ENCODE measurements around the gene MIDN.

MIDN gene

DNA sequence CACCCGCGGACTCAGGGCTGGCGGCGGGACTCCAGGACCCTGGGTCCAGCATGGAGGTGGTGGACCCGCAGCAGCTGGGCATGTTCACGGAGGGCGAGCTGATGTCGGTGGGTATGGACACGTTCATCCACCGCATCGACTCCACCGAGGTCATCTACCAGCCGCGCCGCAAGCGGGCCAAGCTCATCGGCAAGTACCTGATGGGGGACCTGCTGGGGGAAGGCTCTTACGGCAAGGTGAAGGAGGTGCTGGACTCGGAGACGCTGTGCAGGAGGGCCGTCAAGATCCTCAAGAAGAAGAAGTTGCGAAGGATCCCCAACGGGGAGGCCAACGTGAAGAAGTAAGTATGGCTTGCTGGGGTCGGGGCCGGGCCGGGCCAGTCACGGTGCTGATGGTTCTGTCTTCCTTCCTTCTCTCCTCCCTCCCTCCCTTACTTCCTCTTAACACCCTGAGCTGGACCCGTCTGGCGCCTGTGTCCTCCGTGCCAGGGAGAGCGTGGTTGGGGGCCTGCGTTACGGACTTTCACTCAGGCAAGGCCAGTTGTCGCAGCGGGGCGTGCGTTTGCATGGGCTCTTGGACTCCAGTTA is 41.4 kb upstream of the MIDN start:
- POLR2A ChIA-PET, result interaction anchor here (0.5 kb wide), 1 partner anchor 13 kb away, joined by 3 read pairs; no protein-coding TSS in a partner anchor
- peaks cover 7% of the 10 kb centered on the region for H3K4me1 ChIP-seq (ENCODE audit: control insufficient read depth, insufficient read depth, low read length)
- TF ChIP-seq, protein P1, sequence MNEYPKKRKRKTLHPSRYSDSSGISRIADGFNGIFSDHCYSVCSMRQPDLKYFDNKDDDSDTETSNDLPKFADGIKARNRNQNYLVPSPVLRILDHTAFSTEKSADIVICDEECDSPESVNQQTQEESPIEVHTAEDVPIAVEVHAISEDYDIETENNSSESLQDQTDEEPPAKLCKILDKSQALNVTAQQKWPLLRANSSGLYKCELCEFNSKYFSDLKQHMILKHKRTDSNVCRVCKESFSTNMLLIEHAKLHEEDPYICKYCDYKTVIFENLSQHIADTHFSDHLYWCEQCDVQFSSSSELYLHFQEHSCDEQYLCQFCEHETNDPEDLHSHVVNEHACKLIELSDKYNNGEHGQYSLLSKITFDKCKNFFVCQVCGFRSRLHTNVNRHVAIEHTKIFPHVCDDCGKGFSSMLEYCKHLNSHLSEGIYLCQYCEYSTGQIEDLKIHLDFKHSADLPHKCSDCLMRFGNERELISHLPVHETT (tag by site-specific recombination; IDR thresholded peaks at IDR 0.05), result no peak
- TF ChIP-seq, protein P2, sequence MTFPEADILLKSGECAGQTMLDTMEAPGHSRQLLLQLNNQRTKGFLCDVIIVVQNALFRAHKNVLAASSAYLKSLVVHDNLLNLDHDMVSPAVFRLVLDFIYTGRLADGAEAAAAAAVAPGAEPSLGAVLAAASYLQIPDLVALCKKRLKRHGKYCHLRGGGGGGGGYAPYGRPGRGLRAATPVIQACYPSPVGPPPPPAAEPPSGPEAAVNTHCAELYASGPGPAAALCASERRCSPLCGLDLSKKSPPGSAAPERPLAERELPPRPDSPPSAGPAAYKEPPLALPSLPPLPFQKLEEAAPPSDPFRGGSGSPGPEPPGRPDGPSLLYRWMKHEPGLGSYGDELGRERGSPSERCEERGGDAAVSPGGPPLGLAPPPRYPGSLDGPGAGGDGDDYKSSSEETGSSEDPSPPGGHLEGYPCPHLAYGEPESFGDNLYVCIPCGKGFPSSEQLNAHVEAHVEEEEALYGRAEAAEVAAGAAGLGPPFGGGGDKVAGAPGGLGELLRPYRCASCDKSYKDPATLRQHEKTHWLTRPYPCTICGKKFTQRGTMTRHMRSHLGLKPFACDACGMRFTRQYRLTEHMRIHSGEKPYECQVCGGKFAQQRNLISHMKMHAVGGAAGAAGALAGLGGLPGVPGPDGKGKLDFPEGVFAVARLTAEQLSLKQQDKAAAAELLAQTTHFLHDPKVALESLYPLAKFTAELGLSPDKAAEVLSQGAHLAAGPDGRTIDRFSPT (tag by site-specific recombination; IDR thresholded peaks at IDR 0.05), result no peak; the same call in 1 of the 2 replicates
- TF ChIP-seq ZNF76 (tag by site-specific recombination; IDR thresholded peaks at IDR 0.05; ENCODE audit: borderline replicate concordance, low read depth) (0 out of 2 replicates have a peak, but pooled peaks have one; percentile 13), IKZF3 (tag by site-specific recombination; IDR thresholded peaks at IDR 0.05) (no peak), ZNF548 (tag by site-specific recombination; IDR thresholded peaks at IDR 0.05) (no peak), ZNF654 (tag by site-specific recombination; IDR thresholded peaks at IDR 0.05; ENCODE audit: low read depth) (no peak), ZNF157 (tag by site-specific recombination; IDR thresholded peaks at IDR 0.05) (no peak), RBAK (tag by site-specific recombination; IDR thresholded peaks at IDR 0.05) (no peak), ZNF768 (tag by site-specific recombination; IDR thresholded peaks at IDR 0.05) (no peak), SETDB1 (IDR thresholded peaks at IDR 0.05; ENCODE audit: insufficient read length, low read length) (no peak), ZNF626 (tag by site-specific recombination; IDR thresholded peaks at IDR 0.05) (no peak), ZFP37 (tag by site-specific recombination; IDR thresholded peaks at IDR 0.05) (peak; percentile 30; the same call in 1 of the 2 replicates), ZNF10 (tag by site-specific recombination; IDR thresholded peaks at IDR 0.05) (peak; percentile 42; the same call in 1 of the 2 replicates)
- TF ChIP-seq, protein P3, sequence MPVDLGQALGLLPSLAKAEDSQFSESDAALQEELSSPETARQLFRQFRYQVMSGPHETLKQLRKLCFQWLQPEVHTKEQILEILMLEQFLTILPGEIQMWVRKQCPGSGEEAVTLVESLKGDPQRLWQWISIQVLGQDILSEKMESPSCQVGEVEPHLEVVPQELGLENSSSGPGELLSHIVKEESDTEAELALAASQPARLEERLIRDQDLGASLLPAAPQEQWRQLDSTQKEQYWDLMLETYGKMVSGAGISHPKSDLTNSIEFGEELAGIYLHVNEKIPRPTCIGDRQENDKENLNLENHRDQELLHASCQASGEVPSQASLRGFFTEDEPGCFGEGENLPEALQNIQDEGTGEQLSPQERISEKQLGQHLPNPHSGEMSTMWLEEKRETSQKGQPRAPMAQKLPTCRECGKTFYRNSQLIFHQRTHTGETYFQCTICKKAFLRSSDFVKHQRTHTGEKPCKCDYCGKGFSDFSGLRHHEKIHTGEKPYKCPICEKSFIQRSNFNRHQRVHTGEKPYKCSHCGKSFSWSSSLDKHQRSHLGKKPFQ (tag by site-specific recombination; IDR thresholded peaks at IDR 0.05), result no peak
- TF ChIP-seq, protein P4, sequence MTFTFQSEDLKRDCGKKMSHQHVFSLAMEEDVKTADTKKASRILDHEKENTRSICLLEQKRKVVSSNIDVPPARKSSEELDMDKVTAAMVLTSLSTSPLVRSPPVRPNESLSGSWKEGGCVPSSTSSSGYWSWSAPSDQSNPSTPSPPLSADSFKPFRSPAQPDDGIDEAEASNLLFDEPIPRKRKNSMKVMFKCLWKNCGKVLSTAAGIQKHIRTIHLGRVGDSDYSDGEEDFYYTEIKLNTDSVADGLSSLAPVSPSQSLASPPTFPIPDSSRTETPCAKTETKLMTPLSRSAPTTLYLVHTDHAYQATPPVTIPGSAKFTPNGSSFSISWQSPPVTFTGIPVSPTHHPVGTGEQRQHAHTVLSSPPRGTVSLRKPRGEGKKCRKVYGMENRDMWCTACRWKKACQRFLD (tag by site-specific recombination; IDR thresholded peaks at IDR 0.05), result no peak
- TF ChIP-seq, protein P5, sequence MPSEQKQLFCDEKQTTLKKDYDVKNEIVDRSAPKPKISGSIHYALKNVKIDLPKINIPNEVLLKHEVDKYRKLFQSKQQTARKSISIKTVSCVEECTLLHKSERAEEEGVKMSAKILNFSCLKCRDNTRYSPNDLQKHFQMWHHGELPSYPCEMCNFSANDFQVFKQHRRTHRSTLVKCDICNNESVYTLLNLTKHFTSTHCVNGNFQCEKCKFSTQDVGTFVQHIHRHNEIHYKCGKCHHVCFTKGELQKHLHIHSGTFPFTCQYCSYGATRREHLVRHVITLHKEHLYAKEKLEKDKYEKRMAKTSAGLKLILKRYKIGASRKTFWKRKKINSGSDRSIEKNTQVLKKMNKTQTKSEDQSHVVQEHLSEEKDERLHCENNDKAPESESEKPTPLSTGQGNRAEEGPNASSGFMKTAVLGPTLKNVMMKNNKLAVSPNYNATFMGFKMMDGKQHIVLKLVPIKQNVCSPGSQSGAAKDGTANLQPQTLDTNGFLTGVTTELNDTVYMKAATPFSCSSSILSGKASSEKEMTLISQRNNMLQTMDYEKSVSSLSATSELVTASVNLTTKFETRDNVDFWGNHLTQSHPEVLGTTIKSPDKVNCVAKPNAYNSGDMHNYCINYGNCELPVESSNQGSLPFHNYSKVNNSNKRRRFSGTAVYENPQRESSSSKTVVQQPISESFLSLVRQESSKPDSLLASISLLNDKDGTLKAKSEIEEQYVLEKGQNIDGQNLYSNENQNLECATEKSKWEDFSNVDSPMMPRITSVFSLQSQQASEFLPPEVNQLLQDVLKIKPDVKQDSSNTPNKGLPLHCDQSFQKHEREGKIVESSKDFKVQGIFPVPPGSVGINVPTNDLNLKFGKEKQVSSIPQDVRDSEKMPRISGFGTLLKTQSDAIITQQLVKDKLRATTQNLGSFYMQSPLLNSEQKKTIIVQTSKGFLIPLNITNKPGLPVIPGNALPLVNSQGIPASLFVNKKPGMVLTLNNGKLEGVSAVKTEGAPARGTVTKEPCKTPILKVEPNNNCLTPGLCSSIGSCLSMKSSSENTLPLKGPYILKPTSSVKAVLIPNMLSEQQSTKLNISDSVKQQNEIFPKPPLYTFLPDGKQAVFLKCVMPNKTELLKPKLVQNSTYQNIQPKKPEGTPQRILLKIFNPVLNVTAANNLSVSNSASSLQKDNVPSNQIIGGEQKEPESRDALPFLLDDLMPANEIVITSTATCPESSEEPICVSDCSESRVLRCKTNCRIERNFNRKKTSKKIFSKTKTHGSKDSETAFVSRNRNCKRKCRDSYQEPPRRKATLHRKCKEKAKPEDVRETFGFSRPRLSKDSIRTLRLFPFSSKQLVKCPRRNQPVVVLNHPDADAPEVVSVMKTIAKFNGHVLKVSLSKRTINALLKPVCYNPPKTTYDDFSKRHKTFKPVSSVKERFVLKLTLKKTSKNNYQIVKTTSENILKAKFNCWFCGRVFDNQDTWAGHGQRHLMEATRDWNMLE (tag by site-specific recombination; conservative IDR thresholded peaks at IDR 0.05; ENCODE audit: low read depth), result no peak
- TF ChIP-seq, protein P6, sequence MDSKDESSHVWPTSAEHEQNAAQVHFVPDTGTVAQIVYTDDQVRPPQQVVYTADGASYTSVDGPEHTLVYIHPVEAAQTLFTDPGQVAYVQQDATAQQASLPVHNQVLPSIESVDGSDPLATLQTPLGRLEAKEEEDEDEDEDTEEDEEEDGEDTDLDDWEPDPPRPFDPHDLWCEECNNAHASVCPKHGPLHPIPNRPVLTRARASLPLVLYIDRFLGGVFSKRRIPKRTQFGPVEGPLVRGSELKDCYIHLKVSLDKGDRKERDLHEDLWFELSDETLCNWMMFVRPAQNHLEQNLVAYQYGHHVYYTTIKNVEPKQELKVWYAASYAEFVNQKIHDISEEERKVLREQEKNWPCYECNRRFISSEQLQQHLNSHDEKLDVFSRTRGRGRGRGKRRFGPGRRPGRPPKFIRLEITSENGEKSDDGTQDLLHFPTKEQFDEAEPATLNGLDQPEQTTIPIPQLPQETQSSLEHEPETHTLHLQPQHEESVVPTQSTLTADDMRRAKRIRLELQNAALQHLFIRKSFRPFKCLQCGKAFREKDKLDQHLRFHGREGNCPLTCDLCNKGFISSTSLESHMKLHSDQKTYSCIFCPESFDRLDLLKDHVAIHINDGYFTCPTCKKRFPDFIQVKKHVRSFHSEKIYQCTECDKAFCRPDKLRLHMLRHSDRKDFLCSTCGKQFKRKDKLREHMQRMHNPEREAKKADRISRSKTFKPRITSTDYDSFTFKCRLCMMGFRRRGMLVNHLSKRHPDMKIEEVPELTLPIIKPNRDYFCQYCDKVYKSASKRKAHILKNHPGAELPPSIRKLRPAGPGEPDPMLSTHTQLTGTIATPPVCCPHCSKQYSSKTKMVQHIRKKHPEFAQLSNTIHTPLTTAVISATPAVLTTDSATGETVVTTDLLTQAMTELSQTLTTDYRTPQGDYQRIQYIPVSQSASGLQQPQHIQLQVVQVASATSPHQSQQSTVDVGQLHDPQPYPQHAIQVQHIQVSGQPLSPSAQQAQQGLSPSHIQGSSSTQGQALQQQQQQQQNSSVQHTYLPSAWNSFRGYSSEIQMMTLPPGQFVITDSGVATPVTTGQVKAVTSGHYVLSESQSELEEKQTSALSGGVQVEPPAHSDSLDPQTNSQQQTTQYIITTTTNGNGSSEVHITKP (tag by site-specific recombination; IDR thresholded peaks at IDR 0.05), result peak; percentile 87
- TF ChIP-seq, protein P7, sequence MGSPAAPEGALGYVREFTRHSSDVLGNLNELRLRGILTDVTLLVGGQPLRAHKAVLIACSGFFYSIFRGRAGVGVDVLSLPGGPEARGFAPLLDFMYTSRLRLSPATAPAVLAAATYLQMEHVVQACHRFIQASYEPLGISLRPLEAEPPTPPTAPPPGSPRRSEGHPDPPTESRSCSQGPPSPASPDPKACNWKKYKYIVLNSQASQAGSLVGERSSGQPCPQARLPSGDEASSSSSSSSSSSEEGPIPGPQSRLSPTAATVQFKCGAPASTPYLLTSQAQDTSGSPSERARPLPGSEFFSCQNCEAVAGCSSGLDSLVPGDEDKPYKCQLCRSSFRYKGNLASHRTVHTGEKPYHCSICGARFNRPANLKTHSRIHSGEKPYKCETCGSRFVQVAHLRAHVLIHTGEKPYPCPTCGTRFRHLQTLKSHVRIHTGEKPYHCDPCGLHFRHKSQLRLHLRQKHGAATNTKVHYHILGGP (tag by site-specific recombination; IDR thresholded peaks at IDR 0.05), result no peak
- TF ChIP-seq, protein P8, sequence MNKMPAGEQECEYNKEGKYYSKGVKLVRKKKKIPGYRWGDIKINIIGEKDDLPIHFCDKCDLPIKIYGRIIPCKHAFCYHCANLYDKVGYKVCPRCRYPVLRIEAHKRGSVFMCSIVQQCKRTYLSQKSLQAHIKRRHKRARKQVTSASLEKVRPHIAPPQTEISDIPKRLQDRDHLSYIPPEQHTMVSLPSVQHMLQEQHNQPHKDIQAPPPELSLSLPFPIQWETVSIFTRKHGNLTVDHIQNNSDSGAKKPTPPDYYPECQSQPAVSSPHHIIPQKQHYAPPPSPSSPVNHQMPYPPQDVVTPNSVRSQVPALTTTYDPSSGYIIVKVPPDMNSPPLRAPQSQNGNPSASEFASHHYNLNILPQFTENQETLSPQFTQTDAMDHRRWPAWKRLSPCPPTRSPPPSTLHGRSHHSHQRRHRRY (tag by site-specific recombination; IDR thresholded peaks at IDR 0.05), result no peak

More for the DNA sequence above, 41.4 kb upstream of the MIDN start:
- no peaks in the 10 kb centered on the region for H3K9me3 ChIP-seq (ENCODE audit: control insufficient read depth, insufficient read depth, low read depth, low read length)
- CTCF ChIA-PET, result no interaction called here
- peak overlapping the region; percentile 99 for H3K27ac ChIP-seq (ENCODE audit: extremely low read depth, low read depth, low read length)
- peak overlapping the region; percentile 53 for H3K4me3 ChIP-seq (ENCODE audit: low read depth, low read length)
- peaks cover 7 to 28% of the 10 kb centered on the region in 2 experiments; a peak in 2 of 3 replicates for H3K36me3 ChIP-seq (ENCODE audit: control insufficient read depth in 2 of 2, insufficient read depth in 1 of 2, low read length in 2 of 2)
